Measurements from ENCODE around the gene NFIX.

GRCh38 chr19:13002166-13002898 is 7.1 kb downstream of the NFIX start:
- TF ChIP-seq CTCF (IDR thresholded peaks at IDR 0.05) = peak in 1 of 5 experiments; percentile 13
- peak in 1 of 3 donors; percentile 9 for TF ChIP-seq POLR2AphosphoS5 (IDR thresholded peaks at IDR 0.05)
